ENCODE results near the gene RYR1.
"Not testable (repeated sequence)": the region's sequence is repeated elsewhere in the genome, so short reads cannot be mapped to it uniquely, and the experiment has no call there.

Gene RYR1

DNA sequence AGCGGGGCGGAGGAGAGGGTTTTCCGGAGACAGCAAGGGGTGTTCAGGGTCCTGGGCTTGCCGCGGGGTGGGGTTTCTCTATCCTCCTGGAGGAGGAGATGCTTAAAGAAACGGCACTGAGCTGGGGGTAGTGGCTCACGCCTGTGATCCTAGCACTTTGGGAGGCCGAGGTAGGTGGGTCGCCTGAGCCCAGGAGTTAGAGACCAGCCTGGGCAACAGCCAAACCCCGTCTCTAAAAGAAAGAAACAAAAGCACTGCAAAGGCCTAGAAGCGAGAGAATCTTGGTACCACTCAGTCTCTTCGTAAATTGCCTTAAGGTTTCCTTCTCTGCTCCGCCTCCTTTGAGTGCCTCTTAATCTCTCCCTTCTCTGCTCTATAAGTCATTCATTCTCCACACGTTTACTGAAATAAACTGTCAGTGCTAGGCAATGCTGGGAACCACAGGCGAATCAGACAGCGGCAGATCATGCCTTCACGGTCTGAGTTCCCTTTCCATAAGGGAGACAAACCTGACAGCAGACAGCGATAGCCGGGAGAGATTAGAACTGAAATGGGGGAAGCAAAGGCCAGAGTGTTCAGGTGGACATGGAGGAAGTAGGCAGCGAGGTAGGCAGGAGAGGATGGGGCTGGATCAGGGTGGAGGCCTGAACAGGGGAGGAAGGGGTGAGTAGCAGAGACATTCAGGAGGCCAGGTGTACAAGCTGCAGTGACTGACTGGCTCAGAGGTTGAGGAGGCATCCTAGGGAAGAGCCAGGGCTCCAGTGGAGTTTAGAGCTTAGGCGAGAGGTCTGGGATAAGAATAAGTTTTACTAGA is 186.1 kb downstream of the RYR1 start:
- DNase-seq, result peak in 1 of 2 donors; percentile 9

- DNase-seq, result no peak
Measured at GRCh38 chr19:38624822-38625221, 191.3 kb downstream of the RYR1 start.

GRCh38 chr19:38626401-38626800 is 192.9 kb downstream of the RYR1 start:
- DNase-seq, result no peak

DNA sequence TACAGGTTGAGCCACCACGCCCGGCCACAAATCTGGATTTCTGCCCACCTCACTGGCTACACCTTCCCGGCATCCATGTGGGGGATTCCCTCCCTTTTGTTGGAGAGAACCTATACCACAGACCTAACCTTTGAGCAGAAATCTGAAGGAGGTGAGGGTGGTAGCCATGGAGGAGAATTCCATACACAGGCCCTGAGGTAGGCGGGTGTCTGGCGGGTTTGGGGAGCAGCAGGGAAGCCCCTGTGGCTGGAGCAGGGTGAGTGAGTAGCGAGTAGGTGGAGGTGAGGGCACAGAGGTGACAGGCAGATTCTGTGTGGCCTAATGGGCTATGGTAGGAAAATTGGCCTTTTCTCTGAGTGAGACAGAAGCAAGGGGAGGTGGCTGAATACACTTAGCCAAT is 196.1 kb downstream of the RYR1 start:
- DNase-seq, result no peak

GRCh38 chr19:38631301-38631700 is 197.8 kb downstream of the RYR1 start:
- DNase-seq, result not testable (repeated sequence)

GRCh38 chr19:38631811-38632475 is 198.5 kb downstream of the RYR1 start:
- not testable (repeated sequence) for DNase-seq

DNA sequence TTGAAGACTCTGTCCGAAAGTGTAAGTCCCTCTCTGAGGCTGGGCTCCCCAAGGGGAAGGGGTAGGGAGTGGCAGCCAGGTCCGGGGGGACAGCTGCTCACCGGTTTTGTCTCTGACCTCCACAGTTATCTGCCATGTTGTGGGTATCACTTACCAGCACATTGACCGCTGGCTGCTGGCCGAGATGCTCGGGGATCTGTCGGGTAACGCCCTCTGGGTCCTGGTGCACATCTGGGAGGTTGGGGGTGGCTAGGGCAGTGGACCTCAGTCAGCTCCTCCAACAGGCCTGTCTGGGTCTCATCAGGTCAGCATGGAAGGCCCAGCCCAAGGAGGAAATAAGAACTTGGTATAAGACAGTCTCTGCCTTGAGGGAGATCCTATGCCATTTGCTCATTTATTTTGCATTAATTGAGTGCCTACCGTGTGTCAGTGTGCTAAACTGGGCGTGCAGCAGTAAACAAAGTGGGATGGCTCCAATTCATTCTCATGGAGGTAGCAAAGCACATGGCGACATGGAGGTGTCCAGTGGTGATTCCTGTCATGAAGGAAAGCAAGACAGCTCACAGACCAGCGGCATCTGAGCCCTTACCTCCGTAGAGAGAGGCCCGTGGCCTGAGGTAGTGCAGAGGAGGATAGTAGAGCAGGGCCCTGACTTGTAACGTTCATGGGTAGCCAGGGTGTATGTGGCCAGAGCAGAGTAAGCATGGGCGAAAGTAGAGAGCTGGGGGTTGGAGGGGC is 199.2 kb downstream of the RYR1 start:
- DNase-seq, result no peak

- peak; percentile 48 to 91 for DNase-seq
Measured at GRCh38 chr19:38634757-38635482, 201.4 kb downstream of the RYR1 start.

- no peak for DNase-seq
Measured at GRCh38 chr19:38635483-38636399, 202.2 kb downstream of the RYR1 start.
